Parathyroid adenoma (tissue), 2 donors: Measurements from ENCODE around the gene CACNG1.

Experiments used
- H2AFZ ChIP-seq: fragments of 300-600 bp; sonication (generic); one replicate; pipeline ENCODE4 v1.7.0; 2017; ENCODE audit warnings: antibody characterized with exemption, mild to moderate bottlenecking
- H3K27ac ChIP-seq: fragments of 300-600 bp; sonication (generic); one replicate; pipeline ENCODE4 v1.7.0; 2017
- H3K27me3 ChIP-seq: fragments of 300-600 bp; sonication (generic); one replicate; pipeline ENCODE4 v1.7.0; 2017; ENCODE audit warnings: low read length; ENCODE audit not compliant: control insufficient read depth, insufficient read depth
- H3K36me3 ChIP-seq: fragments of 300-600 bp; sonication (generic); one replicate; pipeline ENCODE4 v1.7.0; 2017; ENCODE audit warnings: low read length; ENCODE audit not compliant: control insufficient read depth, insufficient read depth
- H3K4me1 ChIP-seq: fragments of 300-600 bp; sonication (generic); one replicate; pipeline ENCODE4 v1.7.0; 2017; ENCODE audit warnings: control low read depth
- H3K4me2 ChIP-seq: fragments of 300-600 bp; sonication (generic); one replicate; pipeline ENCODE4 v1.7.0; 2017; ENCODE audit warnings: low read length
- H3K4me3 ChIP-seq: fragments of 300-600 bp; sonication (generic); one replicate; pipeline ENCODE4 v1.7.0; 2017; ENCODE audit warnings: low read depth, low read length
- H3K79me2 ChIP-seq: fragments of 300-600 bp; sonication (generic); one replicate; pipeline ENCODE4 v1.7.0; 2017; ENCODE audit warnings: control low read depth
- H3K9ac ChIP-seq: fragments of 300-600 bp; sonication (generic); one replicate; pipeline ENCODE4 v1.7.0; 2017; ENCODE audit warnings: mild to moderate bottlenecking
- H3K9me3 ChIP-seq: fragments of 300-600 bp; sonication (generic); one replicate; pipeline ENCODE4 v1.7.0; 2017; ENCODE audit warnings: low read length; ENCODE audit not compliant: control insufficient read depth
- TF ChIP-seq, protein P1 (sequence below): fragments of 300-600 bp; sonication (generic); IDR thresholded peaks from one replicate; pipeline ENCODE4 v1.7.0; 2017; ENCODE audit warnings: antibody characterized with exemption, mild to moderate bottlenecking
- donor health status: primary hyperparathyroidism.

CACNG1 gene

DNA sequence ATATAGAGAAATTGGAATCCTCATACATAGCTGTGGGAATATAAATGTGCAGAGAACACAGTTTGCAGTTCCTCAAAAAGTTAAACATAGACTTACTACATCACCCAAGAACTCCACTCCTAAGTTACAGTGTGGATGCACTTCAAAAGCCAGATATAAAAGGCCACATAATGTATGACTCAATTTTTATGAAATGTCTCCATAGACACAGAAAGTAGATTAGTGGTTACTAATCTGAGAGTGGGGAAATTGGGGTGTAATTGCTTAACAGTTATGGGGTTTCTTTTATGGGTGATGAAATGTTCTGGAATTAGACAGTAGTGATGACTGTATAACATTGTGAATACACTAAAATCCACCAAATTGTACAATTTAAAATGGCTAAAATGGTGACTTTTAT is 60.9 kb downstream of the CACNG1 start:
- no peaks in the 10 kb centered on the region for H3K27me3 ChIP-seq
- no peak overlapping the region for H2AFZ ChIP-seq
- no peaks in the 10 kb centered on the region for H3K36me3 ChIP-seq
- no peak overlapping the region for H3K27ac ChIP-seq
- no peak overlapping the region for H3K4me2 ChIP-seq
- no peak overlapping the region for H3K9ac ChIP-seq
- H3K9me3 ChIP-seq: no peaks in the 10 kb centered on the region
- peaks cover 11% of the 10 kb centered on the region for H3K79me2 ChIP-seq
- no peaks in the 10 kb centered on the region for H3K4me1 ChIP-seq
- TF ChIP-seq, protein P1, sequence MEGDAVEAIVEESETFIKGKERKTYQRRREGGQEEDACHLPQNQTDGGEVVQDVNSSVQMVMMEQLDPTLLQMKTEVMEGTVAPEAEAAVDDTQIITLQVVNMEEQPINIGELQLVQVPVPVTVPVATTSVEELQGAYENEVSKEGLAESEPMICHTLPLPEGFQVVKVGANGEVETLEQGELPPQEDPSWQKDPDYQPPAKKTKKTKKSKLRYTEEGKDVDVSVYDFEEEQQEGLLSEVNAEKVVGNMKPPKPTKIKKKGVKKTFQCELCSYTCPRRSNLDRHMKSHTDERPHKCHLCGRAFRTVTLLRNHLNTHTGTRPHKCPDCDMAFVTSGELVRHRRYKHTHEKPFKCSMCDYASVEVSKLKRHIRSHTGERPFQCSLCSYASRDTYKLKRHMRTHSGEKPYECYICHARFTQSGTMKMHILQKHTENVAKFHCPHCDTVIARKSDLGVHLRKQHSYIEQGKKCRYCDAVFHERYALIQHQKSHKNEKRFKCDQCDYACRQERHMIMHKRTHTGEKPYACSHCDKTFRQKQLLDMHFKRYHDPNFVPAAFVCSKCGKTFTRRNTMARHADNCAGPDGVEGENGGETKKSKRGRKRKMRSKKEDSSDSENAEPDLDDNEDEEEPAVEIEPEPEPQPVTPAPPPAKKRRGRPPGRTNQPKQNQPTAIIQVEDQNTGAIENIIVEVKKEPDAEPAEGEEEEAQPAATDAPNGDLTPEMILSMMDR: no peak
- no peak overlapping the region for H3K4me3 ChIP-seq
